ENCODE measurements around the gene MRPL42. TPM values are rescaled to one million over a fixed set of nuclear protein-coding genes. Genes with fewer than 3 reads are reported as not detected.
"Not testable (repeated sequence)": the region's sequence is repeated elsewhere in the genome, so short reads cannot be mapped to it uniquely, and the experiment has no call there.

MRPL42 gene
- total RNA-seq, 1 donor: 96.6 TPM

GRCh38 chr12:93427779-93428564 lies 39.3 kb upstream of the MRPL42 start:
- peak; percentile 69 for DNase-seq (ENCODE audit: low read depth)
- TF ChIP-seq CTCF (IDR thresholded peaks at IDR 0.05; ENCODE audit: insufficient read depth, low read length): no peak
- no peak overlapping the region for H3K4me3 ChIP-seq (ENCODE audit: low read depth, low read length)

GRCh38 chr12:93429448-93429847 lies 37.9 kb upstream of the MRPL42 start:
- TF ChIP-seq CTCF (IDR thresholded peaks at IDR 0.05; ENCODE audit: insufficient read depth, low read length): no peak
- H3K4me3 ChIP-seq (ENCODE audit: low read depth, low read length): no peak overlapping the region
- no peak for DNase-seq (ENCODE audit: low read depth)

DNA sequence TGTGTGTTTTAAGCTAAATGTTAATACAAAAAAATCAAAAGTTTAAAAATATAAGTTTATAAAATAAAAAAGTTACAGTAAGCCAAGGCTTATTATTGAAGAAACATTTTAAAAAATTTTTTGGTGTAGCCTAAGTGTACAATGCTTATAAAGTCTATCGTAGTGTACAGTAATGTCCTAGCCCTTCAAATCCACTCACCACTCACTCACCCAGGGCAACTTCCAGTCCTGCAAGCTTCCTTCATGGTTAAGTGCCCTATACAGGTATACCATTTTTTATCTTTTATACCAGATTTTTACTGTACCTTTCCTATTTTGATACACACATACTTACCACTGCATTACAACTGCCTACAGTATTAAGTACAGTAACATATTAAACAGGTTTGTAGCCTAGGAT lies 37.5 kb upstream of the MRPL42 start:
- no peak overlapping the region for H3K4me3 ChIP-seq (ENCODE audit: low read depth, low read length)
- no peak for TF ChIP-seq CTCF (IDR thresholded peaks at IDR 0.05; ENCODE audit: insufficient read depth, low read length)
- DNase-seq (ENCODE audit: low read depth): no peak

GRCh38 chr12:93430280-93430679 lies 37.0 kb upstream of the MRPL42 start:
- no peak overlapping the region for H3K4me3 ChIP-seq (ENCODE audit: low read depth, low read length)
- DNase-seq (ENCODE audit: low read depth): no peak
- no peak for TF ChIP-seq CTCF (IDR thresholded peaks at IDR 0.05; ENCODE audit: insufficient read depth, low read length)

DNA sequence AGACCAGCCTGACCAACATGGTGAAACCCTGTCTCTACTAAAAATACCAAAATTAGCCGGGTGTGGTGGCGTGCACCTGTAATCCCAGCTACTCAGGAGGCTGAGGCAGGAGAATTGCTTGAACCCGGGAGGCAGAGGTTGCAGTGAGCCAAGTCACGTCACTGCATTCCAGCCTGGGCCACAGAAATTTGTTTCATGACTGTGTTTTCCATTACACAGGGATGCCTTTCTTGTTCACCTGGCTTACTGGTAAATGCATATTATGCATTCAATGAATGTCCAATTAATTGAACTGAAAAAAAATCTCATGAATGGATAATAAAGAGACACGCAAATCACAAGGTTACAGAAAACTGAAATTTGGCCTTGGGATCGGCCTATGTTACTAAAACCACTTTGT lies 35.3 kb upstream of the MRPL42 start:
- H3K4me3 ChIP-seq (ENCODE audit: low read depth, low read length); DNase-seq (ENCODE audit: low read depth): not testable (repeated sequence)

GRCh38 chr12:93434256-93434865 lies 33.0 kb upstream of the MRPL42 start:
- no peak for TF ChIP-seq CTCF (IDR thresholded peaks at IDR 0.05; ENCODE audit: insufficient read depth, low read length)
- no peak overlapping the region for H3K4me3 ChIP-seq (ENCODE audit: low read depth, low read length)
- peak; percentile 46 for DNase-seq (ENCODE audit: low read depth)

DNA sequence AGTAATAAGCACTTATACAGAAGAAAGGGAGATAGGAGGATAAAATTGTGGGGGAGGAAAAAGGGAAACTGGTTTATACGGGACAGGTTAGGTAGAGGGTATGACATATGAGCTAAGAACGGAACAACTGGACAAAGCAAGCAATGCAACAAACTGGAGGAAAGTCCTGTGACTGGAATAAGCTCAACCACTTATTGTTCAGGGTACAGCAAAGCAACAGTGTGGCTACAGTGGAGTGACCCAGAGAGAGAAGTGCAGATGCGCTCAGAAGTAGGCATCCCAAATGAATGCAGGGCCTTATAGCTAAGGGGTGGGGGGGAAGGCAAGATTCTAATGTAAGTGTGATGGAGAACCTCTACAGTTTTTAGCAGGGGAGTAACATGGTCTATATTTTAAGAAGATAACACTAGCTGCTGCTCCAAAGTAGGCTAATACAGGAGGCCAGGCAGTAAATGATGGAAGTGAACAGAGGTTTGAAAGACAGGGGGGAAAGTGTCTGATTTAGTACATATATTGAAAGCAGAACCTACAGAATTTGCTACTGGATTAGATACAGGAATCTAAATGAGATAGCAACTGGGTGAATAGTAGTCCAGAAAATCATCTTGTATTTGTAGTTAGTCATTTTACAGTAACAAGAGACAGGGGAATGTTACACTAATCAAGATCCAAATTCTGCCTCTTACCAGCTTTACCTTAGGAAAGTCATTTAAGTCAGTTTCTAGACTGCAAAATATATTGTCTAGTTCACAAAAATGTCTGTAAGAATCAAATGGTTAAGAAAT lies 28.9 kb upstream of the MRPL42 start:
- no peak for DNase-seq (ENCODE audit: low read depth)
- TF ChIP-seq CTCF (IDR thresholded peaks at IDR 0.05; ENCODE audit: insufficient read depth, low read length): no peak
- H3K4me3 ChIP-seq (ENCODE audit: low read depth, low read length): no peak overlapping the region

All from fibroblast of the aortic adventitia (primary cell).